CD4-positive, alpha-beta T cell treated with Interleukin-2 at 100 ng/mL for 4 hours (primary cell): Measurements from ENCODE around the gene CKS2.

Source experiments
- DNase-seq: peaks from one replicate; pipeline ENCODE4 v3.0.0-alpha.2; 2020; ENCODE audit warnings: low spot score

Gene CKS2

GRCh38 chr9:89350988-89351557 lies 40.1 kb downstream of the CKS2 start:
- DNase-seq, result no peak

GRCh38 chr9:89351584-89352300 lies 40.7 kb downstream of the CKS2 start:
- DNase-seq, result no peak

- DNase-seq, result no peak
Observed at GRCh38 chr9:89352451-89352850, 41.5 kb downstream of the CKS2 start.

- DNase-seq, result no peak
Observed at GRCh38 chr9:89352874-89353649, 42.1 kb downstream of the CKS2 start.

- no peak for DNase-seq
Observed at GRCh38 chr9:89353989-89354388, 43.0 kb downstream of the CKS2 start.

GRCh38 chr9:89354471-89354870 lies 43.5 kb downstream of the CKS2 start:
- DNase-seq, result no peak

- DNase-seq, result no peak
Observed at GRCh38 chr9:89356782-89357181, 45.8 kb downstream of the CKS2 start.

- DNase-seq, result no peak
Observed at GRCh38 chr9:89357331-89358197, 46.6 kb downstream of the CKS2 start.

GRCh38 chr9:89358376-89358916 lies 47.5 kb downstream of the CKS2 start:
- no peak for DNase-seq

GRCh38 chr9:89358985-89359384 lies 48.0 kb downstream of the CKS2 start:
- DNase-seq, result no peak

- DNase-seq, result no peak
Observed at GRCh38 chr9:89359751-89360261, 48.8 kb downstream of the CKS2 start.

GRCh38 chr9:89360465-89360864 lies 49.5 kb downstream of the CKS2 start:
- no peak for DNase-seq

- DNase-seq, result no peak
Observed at GRCh38 chr9:89361031-89361430, 50.0 kb downstream of the CKS2 start.

- DNase-seq, result no peak
Observed at GRCh38 chr9:89361816-89362646, 51.0 kb downstream of the CKS2 start.

GRCh38 chr9:89362647-89363310 lies 51.8 kb downstream of the CKS2 start:
- no peak for DNase-seq

- DNase-seq, result no peak
Observed at GRCh38 chr9:89363311-89363670, 52.3 kb downstream of the CKS2 start.

GRCh38 chr9:89363921-89364665 lies 53.1 kb downstream of the CKS2 start:
- DNase-seq, result no peak

- DNase-seq, result no peak
Observed at GRCh38 chr9:89364666-89365531, 53.9 kb downstream of the CKS2 start.

GRCh38 chr9:89365532-89365912 lies 54.5 kb downstream of the CKS2 start:
- DNase-seq, result no peak
